Right lobe of liver (tissue), 4 donors: Measurements from ENCODE around the gene CRB3.

Experiments
- POLR2A ChIP-seq: fragments of 450-650 bp; IDR thresholded peaks from one replicate; pipeline ENCODE4 v1.6.1; 2017; ENCODE audit warnings: antibody characterized with exemption, mild to moderate bottlenecking
- TF ChIP-seq, protein P1 (sequence below), 4 donors: fragments of 200-600 bp in 3 of 4; fragments of 450-650 bp in 1 of 4; IDR thresholded peaks; one replicate each; pipeline versions ENCODE4 v1.5.1 to v1.8.0; 2016 to 2022; ENCODE audit warnings: antibody characterized with exemption in 4 of 4, mild to moderate bottlenecking in 2 of 4
- donor health status: DM: no; HTN: no; CAD: no.
- donor health status: DM: no; HTN: no; CAD: no.
- donor health status: DM: no; HTN: yes; CAD: no.

DNA sequence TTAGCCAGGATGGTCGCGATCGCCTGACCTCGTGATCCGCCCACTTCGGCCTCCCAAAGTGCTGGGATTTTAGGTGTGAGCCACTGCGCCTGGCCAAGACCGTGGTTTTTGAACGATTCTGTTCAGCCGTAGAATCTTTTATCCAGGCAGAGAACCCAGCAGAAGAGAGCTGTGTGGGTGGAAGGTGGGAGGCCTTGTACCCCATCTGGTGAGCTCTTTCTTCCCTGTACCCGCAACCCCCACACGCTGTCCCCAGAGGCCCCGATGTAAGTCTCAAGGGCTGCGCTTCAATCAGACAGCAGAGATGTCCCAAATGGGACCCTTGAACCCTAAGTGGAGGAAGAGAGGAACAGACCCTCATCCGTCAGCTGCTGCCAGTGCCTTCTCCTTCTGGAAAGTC is 8.1 kb upstream of the CRB3 start:
- no peak for TF ChIP-seq POLR2A
- TF ChIP-seq, protein P1, sequence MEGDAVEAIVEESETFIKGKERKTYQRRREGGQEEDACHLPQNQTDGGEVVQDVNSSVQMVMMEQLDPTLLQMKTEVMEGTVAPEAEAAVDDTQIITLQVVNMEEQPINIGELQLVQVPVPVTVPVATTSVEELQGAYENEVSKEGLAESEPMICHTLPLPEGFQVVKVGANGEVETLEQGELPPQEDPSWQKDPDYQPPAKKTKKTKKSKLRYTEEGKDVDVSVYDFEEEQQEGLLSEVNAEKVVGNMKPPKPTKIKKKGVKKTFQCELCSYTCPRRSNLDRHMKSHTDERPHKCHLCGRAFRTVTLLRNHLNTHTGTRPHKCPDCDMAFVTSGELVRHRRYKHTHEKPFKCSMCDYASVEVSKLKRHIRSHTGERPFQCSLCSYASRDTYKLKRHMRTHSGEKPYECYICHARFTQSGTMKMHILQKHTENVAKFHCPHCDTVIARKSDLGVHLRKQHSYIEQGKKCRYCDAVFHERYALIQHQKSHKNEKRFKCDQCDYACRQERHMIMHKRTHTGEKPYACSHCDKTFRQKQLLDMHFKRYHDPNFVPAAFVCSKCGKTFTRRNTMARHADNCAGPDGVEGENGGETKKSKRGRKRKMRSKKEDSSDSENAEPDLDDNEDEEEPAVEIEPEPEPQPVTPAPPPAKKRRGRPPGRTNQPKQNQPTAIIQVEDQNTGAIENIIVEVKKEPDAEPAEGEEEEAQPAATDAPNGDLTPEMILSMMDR (IDR thresholded peaks at IDR 0.05): no peak
